Choroid plexus epithelial cell (primary cell): Measurements from ENCODE around the gene INPP5A.

Experiments used
- DNase-seq: peaks from one replicate; pipeline ENCODE4 v3.0.0-alpha.2; 2010; ENCODE audit warnings: low read depth
- H3K4me3 ChIP-seq: 2 replicates; pipeline ENCODE4 v1.5.1; 2011; ENCODE audit warnings: low read depth, mild to moderate bottlenecking, control low read depth, low read length, moderate library complexity
- CTCF ChIP-seq: conservative IDR thresholded peaks from 2 replicates; pipeline ENCODE4 v1.5.1; 2011; ENCODE audit warnings: low read depth, mild to moderate bottlenecking, control low read depth, inconsistent platforms, low read length, moderate library complexity

The INPP5A gene

GRCh38 chr10:132539894-132540293, 2.3 kb downstream of the INPP5A start:
- no peak for TF ChIP-seq CTCF
- H3K4me3 ChIP-seq: no peak overlapping the region
- peak; percentile 74 for DNase-seq

GRCh38 chr10:132540456-132540855, 2.9 kb downstream of the INPP5A start:
- TF ChIP-seq CTCF: peak; percentile 58
- no peak overlapping the region for H3K4me3 ChIP-seq
- DNase-seq: peak; percentile 51

GRCh38 chr10:132541129-132541528, 3.5 kb downstream of the INPP5A start:
- no peak for DNase-seq
- no peak for TF ChIP-seq CTCF
- no peak overlapping the region for H3K4me3 ChIP-seq

- H3K4me3 ChIP-seq: no peak overlapping the region
- TF ChIP-seq CTCF: no peak
- no peak for DNase-seq
These were observed 4.0 kb downstream of the INPP5A start for GRCh38 chr10:132541601-132542011.

GRCh38 chr10:132542086-132542775, 4.6 kb downstream of the INPP5A start:
- no peak for DNase-seq
- TF ChIP-seq CTCF: no peak
- no peak overlapping the region for H3K4me3 ChIP-seq

GRCh38 chr10:132542819-132543218, 5.2 kb downstream of the INPP5A start:
- no peak for DNase-seq
- no peak overlapping the region for H3K4me3 ChIP-seq
- TF ChIP-seq CTCF: no peak

GRCh38 chr10:132543916-132544743, 6.5 kb downstream of the INPP5A start:
- DNase-seq: no peak
- no peak overlapping the region for H3K4me3 ChIP-seq
- no peak for TF ChIP-seq CTCF
